ENCODE results near the gene FGGY. TPM values are rescaled to one million over a fixed set of nuclear protein-coding genes. Genes with fewer than 3 reads are reported as not detected.
"Not testable (repeated sequence)": the region's sequence is repeated elsewhere in the genome, so short reads cannot be mapped to it uniquely, and the experiment has no call there.

The FGGY gene
- total RNA-seq, 1 donor from 2014 or later: 20.5 TPM

DNA sequence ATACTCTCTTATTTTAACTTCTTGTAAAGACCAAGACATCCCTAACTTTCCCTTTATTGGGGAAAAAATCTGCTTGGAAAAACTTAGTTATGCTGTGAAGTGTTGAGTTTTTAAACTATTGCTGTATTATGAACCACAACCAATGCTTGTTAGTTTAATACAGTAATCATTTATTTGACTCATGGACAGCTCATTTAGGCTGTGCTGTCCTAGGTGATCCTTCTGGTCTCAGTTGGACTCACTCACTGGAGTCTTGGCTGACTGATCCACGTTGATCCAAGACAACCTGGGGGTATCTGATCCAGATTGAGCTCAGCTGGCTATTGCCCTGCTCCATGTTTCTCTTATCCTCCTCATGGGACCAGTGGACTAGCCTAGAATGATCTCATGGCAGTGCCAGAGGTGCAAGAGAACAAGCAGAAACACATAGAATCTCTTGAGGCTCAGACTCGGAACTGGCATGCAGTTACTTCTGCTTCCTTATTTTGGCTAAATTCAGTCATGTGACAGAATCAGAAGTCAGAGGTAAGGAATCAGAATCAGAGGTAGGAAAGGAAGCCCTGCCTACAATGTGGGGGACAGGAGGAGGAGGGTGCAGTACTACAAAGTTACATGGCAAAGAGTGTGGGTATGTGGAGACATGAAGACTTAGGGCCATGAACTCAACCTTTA, 156.5 kb downstream of the FGGY start:
- DNase-seq (ENCODE audit: low spot score): no peak
- intact Hi-C loops (cut with DNase I): no loop called here

DNA sequence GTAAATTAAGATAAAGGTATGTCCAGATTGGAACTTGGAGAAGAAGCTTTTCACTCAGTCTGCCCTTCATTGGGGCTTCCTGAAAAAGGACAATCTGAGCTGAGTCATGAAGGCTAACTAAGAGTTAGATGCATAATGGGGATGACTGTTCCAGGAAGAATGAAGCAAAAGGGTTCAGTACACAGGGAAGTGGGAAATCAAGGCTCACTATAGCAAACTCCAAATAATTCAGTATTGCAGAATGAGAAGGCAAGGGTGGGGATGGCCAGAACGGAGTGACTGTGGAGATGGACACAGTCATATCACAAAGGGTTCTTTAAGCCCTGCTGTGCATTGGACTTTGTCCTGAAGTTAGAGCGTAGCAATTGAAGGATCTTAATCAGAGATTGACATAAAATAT, 158.3 kb downstream of the FGGY start:
- intact Hi-C loops (cut with DNase I): no loop called here
- no peak for DNase-seq (ENCODE audit: low spot score)

DNA sequence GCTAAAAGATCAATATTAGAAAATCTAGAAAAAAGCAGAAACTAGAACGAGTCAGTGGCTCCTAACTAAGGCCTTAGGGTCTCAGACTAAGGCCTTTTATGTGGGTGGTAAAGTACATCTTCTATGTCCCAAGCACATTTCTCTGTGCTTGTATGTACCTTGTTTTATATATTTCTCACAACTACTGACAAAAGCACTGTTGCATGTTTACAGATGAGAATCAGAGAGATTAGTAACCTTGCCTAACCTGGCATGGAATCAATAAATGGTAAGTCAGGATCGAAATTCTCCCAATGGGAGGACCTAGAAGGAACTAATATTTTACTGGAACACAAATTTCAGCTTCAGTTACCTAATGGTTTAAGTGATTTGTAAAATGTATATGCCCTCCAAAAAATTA, 160.9 kb downstream of the FGGY start:
- intact Hi-C loops (cut with DNase I): no loop called here
- no peak for DNase-seq (ENCODE audit: low spot score)

DNA sequence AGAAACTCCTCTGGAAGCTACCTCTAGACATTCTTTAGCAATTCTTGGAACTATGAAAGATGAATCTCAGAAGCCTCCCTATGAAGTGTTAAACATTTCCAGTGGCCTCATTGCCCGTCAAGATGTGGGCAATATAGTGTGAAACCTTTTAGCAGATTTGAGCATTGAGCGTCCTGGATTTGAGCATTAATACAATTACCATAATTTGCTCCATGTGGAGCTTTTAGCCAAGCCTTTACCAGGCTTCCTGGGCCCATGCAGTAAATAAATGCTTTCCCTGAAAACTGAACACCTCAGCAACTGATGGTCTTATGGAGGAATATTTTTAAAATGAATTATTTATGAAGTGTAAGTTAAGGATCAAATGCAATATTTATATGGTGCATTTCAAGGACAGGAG, 162.0 kb downstream of the FGGY start:
- DNase-seq (ENCODE audit: low spot score): no peak
- intact Hi-C loops (cut with DNase I): no loop called here

DNA sequence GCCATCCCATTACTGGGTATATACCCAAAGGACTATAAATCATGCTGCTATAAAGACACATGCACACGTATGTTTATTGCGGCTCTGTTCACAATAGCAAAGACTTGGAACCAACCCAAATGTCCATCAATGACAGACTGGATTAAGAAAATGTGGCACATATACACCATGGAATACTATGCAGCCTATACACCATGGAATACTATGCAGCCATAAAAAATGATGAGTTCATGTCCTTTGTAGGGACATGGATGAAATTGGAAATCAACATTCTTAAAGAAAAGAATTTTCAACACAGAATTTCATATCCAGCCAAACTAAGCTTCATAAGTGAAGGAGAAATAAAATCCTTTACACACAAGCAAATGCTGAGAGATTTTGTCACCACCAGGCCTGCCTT, 166.0 kb downstream of the FGGY start:
- DNase-seq (ENCODE audit: low spot score); intact Hi-C loops (cut with DNase I): not testable (repeated sequence)

DNA sequence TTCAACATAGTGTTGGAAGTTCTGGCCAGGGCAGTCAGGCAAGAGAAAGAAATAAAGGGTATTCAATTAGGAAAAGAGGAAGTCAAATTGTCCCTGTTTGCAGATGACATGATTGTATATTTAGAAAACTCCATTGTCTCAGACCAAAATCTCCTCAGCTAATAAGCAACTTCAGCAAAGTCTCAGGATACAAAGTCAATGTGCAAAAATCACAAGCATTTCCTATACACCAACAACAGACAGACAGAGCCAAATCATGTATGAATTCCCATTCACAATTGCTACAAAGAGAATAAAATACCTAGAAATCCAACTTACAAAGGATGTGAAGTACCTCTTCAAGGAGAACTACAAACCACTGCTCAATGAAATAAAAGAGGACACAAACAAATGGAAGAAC, 168.6 kb downstream of the FGGY start:
- intact Hi-C loops (cut with DNase I): not testable (repeated sequence)

DNA sequence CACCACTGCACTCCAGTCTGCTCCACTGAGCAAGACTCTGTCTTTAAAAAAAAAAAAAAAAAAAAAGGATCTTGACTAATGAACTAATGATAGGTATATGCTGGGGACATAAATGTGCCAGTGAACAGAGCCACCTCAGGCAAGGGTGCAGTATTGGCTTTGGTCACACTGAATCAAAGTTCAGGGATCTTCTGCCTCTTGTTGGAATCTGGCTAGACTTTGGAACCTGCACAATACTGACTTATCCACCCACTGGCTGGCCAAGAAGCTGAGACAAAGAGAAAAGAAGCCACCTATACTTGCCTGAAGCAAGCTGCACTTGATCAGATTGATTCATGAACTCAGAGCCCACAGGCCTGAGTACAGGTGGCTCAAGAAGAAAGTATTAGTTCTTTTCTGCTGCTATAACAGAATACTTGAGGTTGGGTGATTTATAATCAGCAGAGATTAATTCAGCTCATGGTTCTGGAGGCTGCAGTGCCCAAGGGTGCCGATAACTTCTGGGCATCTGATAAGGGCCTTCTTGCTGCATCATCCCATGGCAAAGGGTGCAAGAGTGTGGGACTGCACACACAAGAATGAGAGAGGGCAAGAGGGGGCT, 172.0 kb downstream of the FGGY start:
- no peak for DNase-seq (ENCODE audit: low spot score)
- intact Hi-C loops (cut with DNase I): no loop called here

More for the DNA sequence above, 168.6 kb downstream of the FGGY start:
- DNase-seq (ENCODE audit: low spot score): not testable (repeated sequence)

DNA sequence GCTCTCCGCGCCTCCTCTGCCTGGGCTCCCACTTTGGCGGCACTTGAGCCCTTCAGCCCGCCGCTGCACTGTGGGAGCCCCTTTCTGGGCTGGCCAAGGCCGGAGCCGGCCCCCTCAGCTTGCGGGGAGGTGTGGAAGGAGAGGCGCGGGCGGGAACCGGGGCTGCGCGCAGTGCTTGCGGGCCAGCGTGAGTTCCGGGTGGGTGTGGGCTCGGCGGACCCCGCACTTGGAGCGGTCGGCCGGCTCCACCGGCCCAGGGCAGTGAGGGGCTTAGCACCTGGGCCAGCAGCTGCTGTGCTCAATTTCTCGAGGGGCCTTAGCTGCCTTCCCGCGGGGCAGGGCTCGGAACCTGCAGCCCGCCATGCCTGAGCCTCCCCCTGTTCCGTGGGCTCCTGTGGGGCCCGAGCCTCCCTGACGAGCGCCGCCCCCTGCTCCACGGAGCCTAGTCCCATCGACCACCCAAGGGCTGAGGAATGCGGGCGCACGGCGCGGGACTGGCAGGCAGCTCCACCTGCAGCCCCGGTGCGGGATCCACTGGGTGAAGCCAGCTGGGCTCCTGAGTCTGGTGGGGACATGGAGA, 175.2 kb downstream of the FGGY start:
- intact Hi-C loops (cut with DNase I); DNase-seq (ENCODE audit: low spot score): not testable (repeated sequence)

DNA sequence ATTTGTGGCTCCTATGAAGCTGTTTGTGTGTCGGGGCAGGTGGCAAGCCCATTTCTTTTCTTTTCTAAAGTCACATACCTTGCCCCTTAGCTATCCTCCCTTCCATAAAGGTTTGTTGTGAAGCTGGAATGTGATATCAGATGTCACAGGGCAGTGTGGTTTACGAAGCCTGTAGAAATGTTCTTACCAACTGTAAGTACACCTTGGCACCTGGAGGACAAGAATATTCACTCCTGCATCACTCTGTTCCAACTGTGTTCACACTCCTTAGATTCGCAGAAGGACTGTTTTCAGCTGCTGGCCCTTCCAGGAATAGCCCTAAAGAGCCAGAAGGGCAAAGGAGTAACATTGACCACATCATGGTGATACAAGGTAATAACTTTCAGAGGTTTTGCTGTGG, 176.9 kb downstream of the FGGY start:
- no peak for DNase-seq (ENCODE audit: low spot score)
- intact Hi-C loops (cut with DNase I): no loop called here

DNA sequence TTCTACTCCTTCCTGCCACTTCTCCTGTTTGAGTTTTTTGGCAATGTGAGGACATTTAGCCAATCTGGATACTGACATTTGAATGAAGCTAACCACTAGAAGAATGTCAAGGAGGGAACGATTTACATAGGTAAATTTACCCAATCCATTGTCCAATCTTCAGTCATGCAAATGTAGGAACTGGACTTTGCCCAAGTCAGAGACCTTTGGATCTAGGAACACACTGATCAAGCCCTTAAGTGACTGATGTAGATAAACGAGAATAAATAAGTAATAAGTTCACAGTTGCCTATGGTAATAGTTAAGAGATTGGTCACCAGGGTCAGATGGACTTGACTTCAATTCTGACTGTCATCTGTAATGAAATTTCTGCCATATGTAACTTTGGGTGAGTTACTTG, 177.6 kb downstream of the FGGY start:
- DNase-seq (ENCODE audit: low spot score): no peak
- intact Hi-C loops (cut with DNase I): no loop called here

DNA sequence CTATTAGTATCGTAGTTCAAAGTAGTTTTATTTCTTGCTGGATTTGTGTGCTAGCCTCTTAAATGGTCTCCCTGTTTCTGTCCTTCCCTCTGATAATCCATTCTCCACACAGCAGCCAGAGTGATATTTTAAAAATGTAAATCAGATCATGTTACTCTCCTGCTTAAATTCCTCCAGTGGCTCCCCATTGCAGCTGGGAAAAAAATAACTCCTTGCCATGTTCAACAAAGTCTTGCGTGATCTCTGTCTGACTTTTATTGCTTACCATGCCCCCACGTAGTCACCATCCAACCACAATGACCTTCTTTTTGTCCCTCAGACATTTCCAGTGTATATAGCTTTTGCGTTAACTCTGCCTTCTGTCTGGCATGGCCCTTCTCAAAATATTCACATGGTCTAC, 178.8 kb downstream of the FGGY start:
- DNase-seq (ENCODE audit: low spot score): no peak
- intact Hi-C loops (cut with DNase I): no loop called here

DNA sequence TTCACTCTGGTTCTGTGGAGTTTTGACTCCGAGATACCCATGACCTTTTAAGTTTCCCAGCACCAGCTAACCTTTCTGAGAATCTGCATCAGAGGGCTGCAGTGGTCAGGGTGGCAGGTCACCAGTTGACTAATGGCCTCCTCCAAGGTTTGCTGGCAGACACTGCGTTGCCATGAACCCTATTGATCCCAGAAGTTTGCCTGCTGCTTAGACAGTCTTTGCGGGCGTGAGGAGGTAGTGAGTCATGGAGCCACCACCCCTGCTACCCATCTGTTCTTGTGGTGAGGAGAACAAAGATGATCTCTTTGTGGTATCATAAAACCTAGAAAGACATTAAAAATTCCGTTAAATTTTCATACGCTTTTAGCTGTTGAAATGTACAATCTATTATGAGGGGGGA, 180.4 kb downstream of the FGGY start:
- intact Hi-C loops (cut with DNase I): no loop called here
- no peak for DNase-seq (ENCODE audit: low spot score)

DNA sequence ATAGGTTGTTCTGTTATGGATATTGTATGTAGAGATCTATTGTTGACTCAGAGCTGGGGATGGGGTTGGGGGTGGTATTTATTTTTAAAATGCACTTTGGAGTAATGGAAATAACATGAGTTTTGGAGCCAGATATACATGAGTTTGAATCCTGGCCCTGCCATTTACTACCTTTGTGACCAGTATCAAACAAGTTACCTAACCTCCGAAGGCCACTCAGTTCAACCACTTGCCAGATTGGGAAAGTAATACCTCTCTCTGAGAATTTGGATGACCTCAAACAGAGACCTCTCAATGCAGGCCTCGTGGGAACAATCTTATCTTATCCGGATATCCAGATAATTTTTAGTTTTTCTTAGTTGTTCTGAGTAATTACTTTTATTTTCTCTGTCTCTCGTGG, 181.0 kb downstream of the FGGY start:
- intact Hi-C loops (cut with DNase I): no loop called here
- no peak for DNase-seq (ENCODE audit: low spot score)

DNA sequence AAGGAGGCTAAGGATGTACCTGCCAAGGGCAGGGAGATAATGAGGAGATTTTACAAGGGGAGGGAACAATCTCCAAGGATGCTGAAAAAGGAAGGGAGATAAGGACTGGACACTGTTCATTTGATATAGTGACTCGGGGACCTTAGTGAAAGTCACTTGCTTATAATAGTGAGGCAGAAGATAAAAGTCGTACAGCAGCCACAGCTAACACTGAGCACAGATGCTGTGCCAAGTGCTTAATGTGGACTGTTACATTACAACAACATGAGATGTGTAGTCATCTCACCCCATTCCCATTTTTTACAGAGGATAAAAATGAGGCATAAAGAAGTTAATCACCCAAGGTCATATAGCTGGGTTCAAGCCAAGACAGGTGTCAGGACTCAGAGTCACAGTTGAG, 181.9 kb downstream of the FGGY start:
- intact Hi-C loops (cut with DNase I): no loop called here
- DNase-seq (ENCODE audit: low spot score): no peak

DNA sequence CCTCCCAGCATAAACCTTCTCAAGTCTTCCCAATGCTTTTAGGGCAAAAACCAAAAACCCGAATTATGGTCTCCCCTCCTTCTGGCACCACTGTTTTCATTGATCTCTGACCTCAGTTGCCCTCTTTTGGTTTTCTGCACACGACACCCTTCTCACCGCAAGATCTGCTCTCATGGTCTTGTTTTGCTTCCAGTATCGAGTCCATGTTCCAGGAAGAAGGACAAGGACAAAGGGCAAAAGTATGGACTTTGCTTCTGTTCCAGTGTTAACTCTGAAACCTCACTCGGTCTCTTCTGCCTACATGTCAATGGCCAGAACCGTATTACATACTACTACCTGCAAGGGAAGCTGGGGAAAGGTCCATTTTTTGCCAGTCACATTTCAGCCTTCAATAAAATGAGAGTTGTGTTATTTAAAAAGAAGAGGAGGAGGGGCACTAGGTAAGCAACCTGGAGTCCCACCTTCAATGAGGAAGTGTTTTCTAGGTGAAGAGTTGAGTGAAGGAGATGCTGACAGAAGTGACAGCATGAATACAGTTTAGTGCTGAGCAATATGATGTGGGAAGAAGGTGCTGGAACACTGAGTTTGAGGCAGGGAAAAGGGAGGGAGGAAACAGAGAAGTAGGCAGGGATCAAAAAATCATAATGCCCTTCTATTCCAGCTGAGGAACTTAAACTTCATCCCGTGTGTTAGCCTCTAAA, 183.4 kb downstream of the FGGY start:
- intact Hi-C loops (cut with DNase I): no loop called here
- DNase-seq (ENCODE audit: low spot score): no peak

DNA sequence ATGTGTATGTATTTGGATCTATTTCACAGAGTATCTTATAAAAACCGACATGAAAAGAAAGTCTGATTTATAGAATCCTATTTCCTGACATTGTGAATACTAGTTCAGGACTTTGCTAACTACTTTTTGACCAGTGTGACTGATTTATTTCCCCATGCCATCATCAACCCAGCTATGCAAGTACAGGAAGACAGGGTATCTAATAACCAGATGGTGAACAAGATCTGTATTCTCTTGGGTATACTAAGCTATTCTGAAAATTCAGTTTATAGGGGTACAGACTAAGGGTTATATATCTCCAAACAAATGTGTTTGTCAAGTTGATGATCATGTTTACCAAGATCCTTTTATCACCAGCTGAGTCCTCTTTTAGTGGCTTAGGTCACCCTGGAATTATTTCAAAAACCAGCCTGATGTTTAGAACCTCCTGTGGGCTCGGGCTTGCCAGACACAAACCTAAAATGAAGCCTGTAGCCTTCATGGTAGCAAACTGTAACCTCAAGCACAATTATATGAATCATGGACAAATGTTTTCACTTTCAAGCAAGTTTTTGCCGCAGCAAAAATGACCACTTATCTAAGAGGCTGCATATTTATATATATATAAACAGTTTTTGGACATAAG, 185.1 kb downstream of the FGGY start:
- intact Hi-C loops (cut with DNase I): no loop called here
- no peak for DNase-seq (ENCODE audit: low spot score)

DNA sequence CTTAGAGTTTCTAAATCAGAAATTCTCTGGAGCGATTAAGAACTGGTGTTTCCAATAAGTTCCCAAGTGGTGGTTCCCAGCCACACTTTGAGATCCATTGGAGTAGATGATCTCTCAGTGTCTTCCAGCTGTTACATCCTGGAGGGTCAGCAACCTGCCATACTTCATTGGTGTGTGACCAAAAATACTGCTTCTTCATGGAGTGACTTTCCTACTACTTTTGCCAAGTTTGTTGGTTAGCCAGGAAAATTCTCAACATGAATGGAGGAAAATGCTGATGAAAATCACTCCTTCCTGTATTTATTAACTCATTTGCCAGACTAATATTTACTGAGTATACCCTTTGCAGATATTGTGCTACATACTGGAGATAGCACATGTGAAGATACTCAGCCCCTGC, 186.1 kb downstream of the FGGY start:
- no peak for DNase-seq (ENCODE audit: low spot score)
- intact Hi-C loops (cut with DNase I): no loop called here

DNA sequence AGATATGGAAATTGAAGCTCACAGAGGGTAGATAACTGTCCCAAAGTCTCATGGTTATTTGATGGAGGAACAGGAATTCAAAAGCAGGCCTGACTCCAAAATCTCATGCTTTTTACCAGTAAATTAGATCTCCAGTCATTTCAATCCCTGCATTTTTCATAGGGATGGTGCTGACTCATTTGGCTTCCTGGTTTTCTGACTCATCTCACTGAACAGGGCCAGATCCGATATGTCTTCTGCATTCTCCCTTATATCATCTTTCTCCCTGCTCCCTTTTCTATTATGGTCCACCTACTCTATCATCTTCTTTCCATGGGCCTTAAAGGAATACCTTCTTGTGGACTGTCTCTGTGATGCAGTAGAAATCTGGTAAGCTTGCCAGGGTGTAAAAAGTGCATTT, 187.2 kb downstream of the FGGY start:
- no peak for DNase-seq (ENCODE audit: low spot score)
- intact Hi-C loops (cut with DNase I): no loop called here

DNA sequence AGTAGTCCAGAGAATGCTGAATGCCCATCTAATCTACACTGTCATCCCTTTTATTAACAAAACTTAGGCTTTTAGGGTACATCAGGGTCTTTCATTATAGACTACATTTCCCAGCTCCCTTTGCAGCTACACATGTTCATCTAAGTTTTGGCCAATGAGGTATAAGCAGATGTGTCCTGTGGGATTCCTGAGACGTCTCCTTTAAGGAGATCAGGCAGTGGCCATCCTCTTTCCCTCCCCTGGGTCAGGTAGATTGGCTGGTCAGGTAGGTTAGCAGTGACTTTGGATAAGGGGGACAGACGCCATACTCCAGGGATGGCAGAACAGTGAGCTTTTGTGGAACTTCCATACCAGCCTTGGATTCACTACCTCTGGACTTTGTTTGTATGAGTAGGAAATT, 188.3 kb downstream of the FGGY start:
- no peak for DNase-seq (ENCODE audit: low spot score)
- intact Hi-C loops (cut with DNase I): no loop called here

DNA sequence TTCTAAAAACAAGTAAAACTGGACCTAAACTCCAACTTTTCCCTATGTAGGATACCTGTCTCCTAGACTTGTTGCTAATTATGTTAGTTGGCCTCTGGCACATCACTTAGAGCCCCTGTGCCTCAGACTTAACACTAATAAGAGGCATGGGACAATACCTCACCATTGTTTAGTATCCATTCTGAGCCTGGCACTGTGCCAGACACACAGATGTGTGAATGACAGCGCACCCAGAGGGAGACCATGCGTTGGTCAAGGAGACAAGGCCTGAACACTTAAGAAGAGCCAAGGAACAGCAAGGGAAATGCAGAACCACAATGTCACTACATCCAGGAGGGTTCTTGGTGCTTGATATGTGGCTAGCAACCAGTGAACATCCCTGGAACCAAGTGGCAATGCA, 189.1 kb downstream of the FGGY start:
- DNase-seq (ENCODE audit: low spot score): no peak

More for the DNA sequence above, 189.1 kb downstream of the FGGY start:
- intact Hi-C loops (cut with DNase I): no loop called here
